ENCODE data around the gene ASCC1. TPM values are rescaled to one million over a fixed set of nuclear protein-coding genes. Genes with fewer than 3 reads are reported as not detected.

The ASCC1 gene
- total and polyA plus RNA-seq, 2 of the 4 experiments (the other 2 are of a cell fraction): 15.9 to 21.0 TPM

DNA sequence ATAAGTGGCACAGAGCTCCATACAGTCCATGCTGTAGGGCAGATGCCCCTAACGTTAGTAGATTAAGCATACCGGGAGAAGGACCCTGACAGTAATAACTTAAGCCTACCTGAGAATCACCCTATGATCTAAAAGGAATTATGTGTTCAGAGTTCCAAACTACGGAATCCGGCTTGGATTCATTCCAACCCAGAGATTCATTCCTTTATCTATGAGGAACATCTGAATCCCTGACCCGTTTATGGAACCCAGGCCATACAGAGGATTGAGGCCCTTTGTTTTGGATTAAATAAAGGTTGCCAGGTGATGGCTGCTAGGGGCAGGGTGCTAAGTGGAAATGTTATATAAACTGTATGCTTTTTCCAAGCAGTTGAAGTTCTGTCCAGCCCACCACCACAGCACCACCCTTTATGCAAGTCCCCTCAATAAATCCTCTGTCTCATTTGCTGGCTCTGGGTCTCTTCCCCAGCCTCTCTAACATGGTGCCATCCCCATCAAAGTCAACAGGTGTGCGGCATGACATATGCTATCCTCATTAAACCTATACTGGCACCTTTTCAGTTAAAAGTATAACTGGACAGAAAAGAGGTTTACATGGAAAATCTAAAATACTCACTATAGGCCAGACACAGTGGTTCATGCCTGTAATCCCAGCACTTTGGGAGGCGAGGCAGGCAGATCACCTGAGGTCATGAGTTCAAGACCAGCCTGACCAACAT lies 9.4 kb downstream of the ASCC1 start:
- CTCF ChIA-PET: interaction anchor here (0.7 kb wide), 1 partner anchor 158 kb away, joined by 3 read pairs; no protein-coding TSS in a partner anchor
- Histone ChIP-seq H2AFZ (replicated peaks; ENCODE audit: low read length, poor library complexity) (no peak overlapping the region), H3K56ac (ENCODE audit: extremely low read depth, insufficient read depth, low read length) (no peak overlapping the region), H3K9me1 (ENCODE audit: insufficient read depth, low read length) (0 out of 2 replicates have a peak, but pooled peaks cover under 1% of the 10 kb centered on the region), H3K9me3 (ENCODE audit: control insufficient read depth, insufficient read depth, low read length) (no peaks in the 10 kb centered on the region), H4K8ac (ENCODE audit: low read depth in 2 of 2, low read length in 2 of 2) (no peak overlapping the region), H3K4me2 (ENCODE audit: low read depth, low read length) (no peak overlapping the region), H3K4ac (ENCODE audit: low read depth, low read length) (no peak overlapping the region), H2BK120ac (ENCODE audit: low read depth, low read length) (no peak overlapping the region), H4K5ac (ENCODE audit: low read depth, low read length) (no peak overlapping the region), H3K79me1 (ENCODE audit: low read depth in 1 of 2, low read length in 2 of 2) (no peaks in the 10 kb centered on the region), H3K14ac (replicated peaks; ENCODE audit: low read depth, low read length) (no peak overlapping the region), H3K9ac (ENCODE audit: low read depth, low read length) (no peak overlapping the region), H3K36me3 (ENCODE audit: control insufficient read depth, insufficient read depth, low read length) (peaks cover 22% of the 10 kb centered on the region), H2BK15ac (ENCODE audit: low read depth, low read length) (no peak overlapping the region), H3K4me3 (ENCODE audit: insufficient read depth, low read depth, low read length) (no peak overlapping the region), H2BK20ac (ENCODE audit: low read depth, low read length) (no peak overlapping the region), H2AK9ac (replicated peaks; ENCODE audit: low read depth, low read length, poor library complexity) (no peak overlapping the region), H2AK5ac (ENCODE audit: low read depth, low read length) (no peak overlapping the region), H4K91ac (ENCODE audit: insufficient read depth, low read depth, low read length) (no peak overlapping the region), H3K27ac (ENCODE audit: insufficient read depth, low read length) (no peak overlapping the region), H3K18ac (ENCODE audit: low read depth, low read length) (no peak overlapping the region), H3K23ac (ENCODE audit: low read depth, low read length) (no peak overlapping the region), H3K27me3 (ENCODE audit: control insufficient read depth, insufficient read depth, low read length) (no peaks in the 10 kb centered on the region), H2BK5ac (ENCODE audit: low read depth, low read length, poor library complexity, severe bottlenecking) (no peak overlapping the region), H3K4me1 (ENCODE audit: control insufficient read depth, insufficient read depth, low read length) (no peaks in the 10 kb centered on the region), H4K20me1 (ENCODE audit: insufficient read depth, low read length) (no peaks in the 10 kb centered on the region)
- no peak for TF ChIP-seq RCOR1 (IDR thresholded peaks at IDR 0.05; ENCODE audit: insufficient replicate concordance, low read length)
- TF ChIP-seq, protein P1, sequence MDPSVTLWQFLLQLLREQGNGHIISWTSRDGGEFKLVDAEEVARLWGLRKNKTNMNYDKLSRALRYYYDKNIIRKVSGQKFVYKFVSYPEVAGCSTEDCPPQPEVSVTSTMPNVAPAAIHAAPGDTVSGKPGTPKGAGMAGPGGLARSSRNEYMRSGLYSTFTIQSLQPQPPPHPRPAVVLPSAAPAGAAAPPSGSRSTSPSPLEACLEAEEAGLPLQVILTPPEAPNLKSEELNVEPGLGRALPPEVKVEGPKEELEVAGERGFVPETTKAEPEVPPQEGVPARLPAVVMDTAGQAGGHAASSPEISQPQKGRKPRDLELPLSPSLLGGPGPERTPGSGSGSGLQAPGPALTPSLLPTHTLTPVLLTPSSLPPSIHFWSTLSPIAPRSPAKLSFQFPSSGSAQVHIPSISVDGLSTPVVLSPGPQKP (IDR thresholded peaks at IDR 0.05; ENCODE audit: borderline replicate concordance, low read depth, low read length): no peak
- no peak for DNase-seq
- WGBS, 2 experiments (ENCODE audit: extremely low coverage in 2 of 2, insufficient read length in 1 of 2): no CpG with 5 or more reads among the region's 7 CpGs
- dilution Hi-C loops (cut with HindIII; ENCODE audit: low sequenced_read_pairs, unreplicated experiment) (no loop called here), in situ Hi-C loops (cut with MboI; ENCODE audit: low sequenced_read_pairs) (no loop called here), intact Hi-C loops (cut with micrococcal nuclease) (no loop called here)
- ATAC-seq (ENCODE audit: low read depth): no peak
- BruUV-seq (replicated peaks): no TSS peak
- POLR2A ChIA-PET (ENCODE audit: unreplicated experiment): no interaction called here

Measured in IMR-90 (cell line).